Retinal pigment epithelial cell (primary cell): Measurements from ENCODE around the gene TMEM126B.

ENCODE experiments used
- DNase-seq: peaks from one replicate; pipeline ENCODE4 v3.0.0-alpha.2; 2010; ENCODE audit warnings: low read depth
- H3K4me3 ChIP-seq: 2 replicates; pipeline ENCODE4 v1.5.1; 2011; ENCODE audit warnings: mild to moderate bottlenecking, low read length, control low read depth, moderate library complexity
- TF ChIP-seq, protein P1 (sequence below): conservative IDR thresholded peaks from 2 replicates; pipeline ENCODE4 v1.5.1; 2011; ENCODE audit warnings: low read depth, low read length, control low read depth, inconsistent platforms

The TMEM126B gene

DNA sequence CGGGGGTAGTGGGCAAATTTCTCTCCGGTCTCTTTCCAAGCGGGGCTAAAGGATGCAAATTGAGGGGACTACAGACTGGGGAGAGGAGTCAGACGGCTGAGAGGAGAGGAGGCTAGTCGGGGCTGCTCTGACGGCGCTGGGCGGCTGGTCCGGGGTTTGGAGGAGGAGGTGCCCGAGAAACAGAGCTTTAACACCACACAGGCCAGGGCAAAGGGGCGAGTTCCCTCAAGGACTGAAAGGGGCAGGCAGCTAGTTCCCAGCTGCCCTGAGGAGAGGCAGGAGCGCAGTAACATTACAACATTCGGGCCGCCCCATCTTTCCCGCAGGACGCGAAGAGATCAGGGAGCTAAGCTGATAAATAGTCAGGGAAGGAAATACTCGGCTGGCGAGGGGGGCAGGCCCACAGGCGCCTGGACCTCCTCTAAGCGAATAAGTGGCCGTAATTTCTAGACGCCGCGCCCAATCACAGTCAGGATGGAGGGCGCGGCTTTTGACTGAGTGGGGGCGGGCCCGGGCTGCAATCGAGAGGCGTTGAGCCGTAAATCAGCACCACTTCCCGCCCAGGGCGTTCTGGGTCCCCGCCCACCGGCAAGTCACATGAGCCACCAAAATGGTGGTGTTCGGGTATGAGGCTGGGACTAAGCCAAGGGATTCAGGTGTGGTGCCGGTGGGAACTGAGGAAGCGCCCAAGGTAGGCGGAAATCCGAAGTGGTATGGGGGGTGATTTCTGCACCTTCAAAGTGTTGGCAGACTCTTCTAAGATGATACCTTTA is at the start of gene TMEM126B:
Gene TMEM126B (plus strand): TSS at position 596 of the 773 bp plus-strand sequence. CDS start 15 bp downstream, at position 611.
- DNase-seq, result peak; percentile 86
- peak within 1 kb of the TSS; percentile 98 for H3K4me3 ChIP-seq
- TF ChIP-seq, protein P1, sequence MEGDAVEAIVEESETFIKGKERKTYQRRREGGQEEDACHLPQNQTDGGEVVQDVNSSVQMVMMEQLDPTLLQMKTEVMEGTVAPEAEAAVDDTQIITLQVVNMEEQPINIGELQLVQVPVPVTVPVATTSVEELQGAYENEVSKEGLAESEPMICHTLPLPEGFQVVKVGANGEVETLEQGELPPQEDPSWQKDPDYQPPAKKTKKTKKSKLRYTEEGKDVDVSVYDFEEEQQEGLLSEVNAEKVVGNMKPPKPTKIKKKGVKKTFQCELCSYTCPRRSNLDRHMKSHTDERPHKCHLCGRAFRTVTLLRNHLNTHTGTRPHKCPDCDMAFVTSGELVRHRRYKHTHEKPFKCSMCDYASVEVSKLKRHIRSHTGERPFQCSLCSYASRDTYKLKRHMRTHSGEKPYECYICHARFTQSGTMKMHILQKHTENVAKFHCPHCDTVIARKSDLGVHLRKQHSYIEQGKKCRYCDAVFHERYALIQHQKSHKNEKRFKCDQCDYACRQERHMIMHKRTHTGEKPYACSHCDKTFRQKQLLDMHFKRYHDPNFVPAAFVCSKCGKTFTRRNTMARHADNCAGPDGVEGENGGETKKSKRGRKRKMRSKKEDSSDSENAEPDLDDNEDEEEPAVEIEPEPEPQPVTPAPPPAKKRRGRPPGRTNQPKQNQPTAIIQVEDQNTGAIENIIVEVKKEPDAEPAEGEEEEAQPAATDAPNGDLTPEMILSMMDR, result no peak

DNA sequence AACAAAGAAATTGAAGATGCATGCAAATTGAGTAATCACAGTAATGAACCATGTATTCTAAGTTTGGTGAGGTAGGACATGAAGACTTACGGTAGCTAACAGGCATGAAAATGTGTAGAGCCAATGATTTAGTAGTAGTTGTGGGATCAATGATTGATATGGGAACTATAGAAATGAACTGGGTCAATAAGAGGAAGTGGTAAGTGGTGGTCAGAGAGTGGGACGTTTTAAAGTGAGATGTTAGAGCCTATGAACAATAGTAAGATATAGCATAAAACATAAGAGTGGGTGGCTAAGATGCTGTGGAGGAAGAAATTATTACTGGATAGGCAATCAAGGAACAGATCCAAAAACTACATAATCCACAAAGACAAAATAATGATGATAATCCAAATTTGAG is 46.3 kb upstream of the TMEM126B start:
- no peak for DNase-seq
- TF ChIP-seq, protein P1, result no peak

DNA sequence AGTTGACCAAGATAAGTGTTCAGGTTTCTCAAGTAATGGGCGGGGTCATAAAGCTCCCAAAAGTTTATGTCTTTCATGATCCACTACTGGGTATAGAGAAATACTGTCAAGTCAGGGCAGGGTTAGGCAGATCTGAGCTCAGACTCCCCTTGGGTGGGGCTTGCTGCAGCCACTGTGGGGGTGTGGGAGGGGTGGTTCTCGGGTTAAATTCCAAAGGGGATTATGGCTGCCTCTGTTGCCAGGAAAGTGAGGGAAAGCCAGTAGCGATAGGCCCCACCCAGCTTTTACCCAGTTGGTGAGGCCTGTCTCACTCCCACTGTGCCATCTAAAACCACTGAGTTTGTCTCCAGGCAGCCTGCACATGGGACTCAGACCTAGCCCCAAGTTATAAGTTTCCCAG is 39.0 kb upstream of the TMEM126B start:
- peak; percentile 62 for DNase-seq
- TF ChIP-seq, protein P1, result no peak

More for the DNA sequence above, 46.3 kb upstream of the TMEM126B start:
- no peak overlapping the region for H3K4me3 ChIP-seq

DNA sequence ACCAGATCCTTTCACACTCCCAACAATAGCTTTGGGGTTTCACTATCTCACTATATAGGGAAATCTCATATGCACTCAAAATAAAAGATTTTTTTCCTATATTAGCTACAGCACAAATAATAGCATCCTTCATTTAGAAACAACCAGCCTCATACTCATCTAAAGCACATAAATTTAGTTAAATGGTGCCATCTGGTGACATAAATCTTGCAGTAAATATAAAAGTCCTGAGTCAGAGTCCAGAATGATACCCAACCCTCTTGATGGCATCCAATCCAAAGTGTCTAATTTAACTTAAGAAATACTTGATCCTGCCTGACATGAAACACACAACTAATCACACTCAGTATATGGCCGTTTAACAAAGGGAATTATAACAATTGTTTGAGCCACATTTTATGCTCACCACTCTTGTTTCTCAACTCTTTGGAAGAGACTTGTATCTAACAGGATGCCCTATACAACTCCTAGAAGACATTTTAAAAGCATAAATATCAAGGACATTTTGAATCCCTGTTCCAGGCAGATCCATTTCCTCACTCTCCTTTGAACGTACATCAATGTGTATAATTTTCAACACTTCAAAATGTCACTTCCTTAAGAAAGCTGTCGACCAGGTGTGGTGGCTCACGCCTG is 37.4 kb upstream of the TMEM126B start:
- no peak overlapping the region for H3K4me3 ChIP-seq
- TF ChIP-seq, protein P1, result peak; percentile 39
- DNase-seq, result peak; percentile 16

More for the DNA sequence above, 39.0 kb upstream of the TMEM126B start:
- H3K4me3 ChIP-seq, result no peak overlapping the region

DNA sequence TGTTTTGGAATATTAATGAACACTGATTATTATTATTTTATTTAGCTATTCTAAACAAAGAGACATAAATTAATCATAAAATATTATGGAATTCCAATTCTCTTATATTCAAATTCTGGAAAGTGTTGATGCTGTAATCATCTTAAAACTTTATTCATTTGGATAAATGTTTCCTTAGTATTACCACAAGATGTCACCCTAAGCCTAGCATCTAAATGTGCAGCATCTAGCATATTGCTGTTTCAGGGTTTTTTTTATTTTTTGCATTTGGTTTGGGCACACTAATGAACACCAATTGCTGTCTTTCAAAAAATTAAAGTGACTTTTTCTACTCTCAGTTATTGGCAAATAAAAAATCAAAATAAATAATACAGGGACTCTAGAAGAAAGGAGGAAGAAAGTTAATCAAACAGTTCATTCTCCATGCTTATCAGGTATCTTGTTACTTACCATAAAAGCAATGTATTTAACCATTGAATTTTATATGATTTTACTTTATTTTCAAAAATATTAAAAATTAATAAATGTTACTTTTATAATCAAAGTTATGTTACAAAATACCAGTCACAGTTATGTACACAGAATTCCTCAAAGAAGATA is 33.0 kb upstream of the TMEM126B start:
- H3K4me3 ChIP-seq, result no peak overlapping the region
- no peak for DNase-seq
- TF ChIP-seq, protein P1, result peak; percentile 49

DNA sequence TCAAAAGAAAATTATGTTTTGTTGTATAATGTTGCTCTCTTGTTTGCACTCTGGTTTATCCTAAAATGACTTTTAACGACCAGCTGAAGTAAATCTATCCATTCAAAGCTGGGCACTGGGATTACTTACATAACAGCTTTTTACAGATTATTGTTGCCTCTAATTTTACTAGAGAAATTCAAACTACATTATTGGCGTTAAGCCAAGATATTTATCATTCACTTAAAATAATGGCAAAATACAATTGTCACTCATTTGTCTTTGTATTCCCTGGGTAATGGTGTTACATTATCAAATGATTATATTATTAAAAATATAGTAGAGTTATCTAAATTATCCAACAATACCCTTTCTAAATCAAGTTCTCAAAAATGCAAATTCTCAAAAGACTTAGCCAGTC is 31.5 kb upstream of the TMEM126B start:
- no peak overlapping the region for H3K4me3 ChIP-seq
- DNase-seq, result no peak
- TF ChIP-seq, protein P1, result no peak

DNA sequence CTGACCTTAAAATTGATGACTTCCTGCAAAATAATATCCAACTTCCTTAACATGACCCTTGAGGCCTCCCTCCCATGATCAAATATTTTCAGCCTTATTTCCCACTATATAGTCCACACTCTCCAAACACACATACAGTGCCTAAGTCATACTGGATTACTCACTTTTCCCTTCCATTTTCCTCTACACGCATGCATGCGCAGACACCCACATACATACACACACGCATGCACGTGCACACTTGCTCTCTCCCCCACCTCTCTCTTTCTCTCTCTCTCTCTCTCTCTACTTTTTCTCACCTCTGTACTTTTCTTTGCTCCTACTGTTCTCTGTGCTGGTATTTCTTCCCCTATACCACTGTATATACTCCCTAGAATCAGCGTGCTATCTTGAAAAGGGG is 29.3 kb upstream of the TMEM126B start:
- no peak overlapping the region for H3K4me3 ChIP-seq
- TF ChIP-seq, protein P1, result no peak
- DNase-seq, result no peak
